Brain microvascular endothelial cell (primary cell): ENCODE measurements around the gene POLR1H.

Experiments
- DNase-seq: peaks from one replicate; pipeline ENCODE4 v3.0.0-alpha.2; 2020
- H3K27ac ChIP-seq: fragments of 250-450 bp; sonication (Bioruptor Pico); 2 replicates; pipeline ENCODE4 v1.5.1; 2020; ENCODE audit warnings: mild to moderate bottlenecking, moderate library complexity
- H3K27me3 ChIP-seq: fragments of 250-450 bp; sonication (Bioruptor Pico); replicated peaks from 2 replicates; pipeline ENCODE4 v1.5.1; 2020; ENCODE audit warnings: mild to moderate bottlenecking
- H3K36me3 ChIP-seq: fragments of 250-450 bp; sonication (Bioruptor Pico); replicated peaks from 2 replicates; pipeline ENCODE4 v1.5.1; 2020; ENCODE audit warnings: mild to moderate bottlenecking
- H3K4me3 ChIP-seq: 2 replicates; pipeline ENCODE4 v1.5.1; 2011; ENCODE audit warnings: low read depth, mild to moderate bottlenecking, control low read depth, low read length, moderate library complexity
- CTCF ChIP-seq: IDR thresholded peaks from 2 replicates; pipeline ENCODE4 v1.5.1; 2011; ENCODE audit warnings: low read depth, mild to moderate bottlenecking, moderate library complexity, low read length, control low read depth, inconsistent platforms; ENCODE audit errors: missing control alignments
- in situ Hi-C: cut with HindIII; loops from 2 replicates; pipeline ENCODE4 v1.10.0; 2017; ENCODE audit warnings: low sequenced_read_pairs, low pct_ligation_motif_present

POLR1H gene

GRCh38 chr6:30093951-30094661, 33.0 kb downstream of the POLR1H start:
- DNase-seq: no peak
- Histone ChIP-seq H3K4me3 (no peak overlapping the region), H3K27ac (no peak overlapping the region), H3K36me3 (no peaks in the 10 kb centered on the region), H3K27me3 (peaks cover 29% of the 10 kb centered on the region)
- TF ChIP-seq CTCF: no peak
- in situ Hi-C loops: no loop called here

GRCh38 chr6:30096829-30097228, 35.8 kb downstream of the POLR1H start:
- H3K27ac ChIP-seq: no peak overlapping the region
- no peak overlapping the region for H3K4me3 ChIP-seq
- no peak for DNase-seq
- H3K36me3 ChIP-seq: no peaks in the 10 kb centered on the region
- H3K27me3 ChIP-seq: peaks cover 47% of the 10 kb centered on the region
- TF ChIP-seq CTCF: no peak
- in situ Hi-C loops: no loop called here

GRCh38 chr6:30097902-30098768, 37.1 kb downstream of the POLR1H start:
- no peak for TF ChIP-seq CTCF
- Histone ChIP-seq H3K36me3 (no peaks in the 10 kb centered on the region), H3K27ac (no peak overlapping the region), H3K27me3 (peaks cover 47% of the 10 kb centered on the region), H3K4me3 (no peak overlapping the region)
- in situ Hi-C loops: no loop called here
- DNase-seq: no peak

- Histone ChIP-seq H3K27me3 (peaks cover 55% of the 10 kb centered on the region), H3K4me3 (no peak overlapping the region), H3K27ac (no peak overlapping the region)
Observed at GRCh38 chr6:30100154-30100553, 39.1 kb downstream of the POLR1H start.

GRCh38 chr6:30100585-30101443, 39.7 kb downstream of the POLR1H start:
- no peak for TF ChIP-seq CTCF

More at GRCh38 chr6:30100154-30100553, 39.1 kb downstream of the POLR1H start:
- no peak for TF ChIP-seq CTCF
- no peak for DNase-seq
- H3K36me3 ChIP-seq: no peaks in the 10 kb centered on the region
- in situ Hi-C loops: no loop called here

More at GRCh38 chr6:30100585-30101443, 39.7 kb downstream of the POLR1H start:
- in situ Hi-C loops: no loop called here
- no peak for DNase-seq
- no peak overlapping the region for H3K27ac ChIP-seq
- no peak overlapping the region for H3K4me3 ChIP-seq
- peaks cover 55% of the 10 kb centered on the region for H3K27me3 ChIP-seq
- no peaks in the 10 kb centered on the region for H3K36me3 ChIP-seq
